Activated naive CD8-positive, alpha-beta T cell treated with anti-CD3 and anti-CD28 coated beads, Interleukin-2, amount 50 U/mL, for 16 hours (primary cell): ENCODE results near the gene SYT9.

ENCODE experiments used
- DNase-seq: peaks from one replicate; pipeline ENCODE4 v3.0.0-alpha.2; 2020; ENCODE audit warnings: low read depth, low spot score

Gene SYT9, protein sequence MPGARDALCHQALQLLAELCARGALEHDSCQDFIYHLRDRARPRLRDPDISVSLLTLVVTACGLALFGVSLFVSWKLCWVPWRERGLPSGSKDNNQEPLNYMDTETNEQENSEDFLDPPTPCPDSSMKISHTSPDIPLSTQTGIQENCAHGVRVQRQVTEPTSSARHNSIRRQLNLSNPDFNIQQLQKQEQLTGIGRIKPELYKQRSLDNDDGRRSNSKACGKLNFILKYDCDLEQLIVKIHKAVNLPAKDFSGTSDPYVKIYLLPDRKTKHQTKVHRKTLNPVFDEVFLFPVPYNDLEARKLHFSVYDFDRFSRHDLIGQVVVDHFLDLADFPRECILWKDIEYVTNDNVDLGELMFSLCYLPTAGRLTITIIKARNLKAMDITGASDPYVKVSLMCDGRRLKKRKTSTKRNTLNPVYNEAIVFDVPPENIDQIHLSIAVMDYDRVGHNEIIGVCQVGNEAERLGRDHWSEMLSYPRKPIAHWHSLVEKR

GRCh38 chr11:7251836-7252682 is at the start of gene SYT9:
SYT9 (plus strand) TSS chr11:7251904; CDS start chr11:7252187, 283 bp downstream.
- DNase-seq = no peak

- DNase-seq = no peak
These were observed 49.3 kb upstream of the SYT9 start for GRCh38 chr11:7202412-7202811.

DNA sequence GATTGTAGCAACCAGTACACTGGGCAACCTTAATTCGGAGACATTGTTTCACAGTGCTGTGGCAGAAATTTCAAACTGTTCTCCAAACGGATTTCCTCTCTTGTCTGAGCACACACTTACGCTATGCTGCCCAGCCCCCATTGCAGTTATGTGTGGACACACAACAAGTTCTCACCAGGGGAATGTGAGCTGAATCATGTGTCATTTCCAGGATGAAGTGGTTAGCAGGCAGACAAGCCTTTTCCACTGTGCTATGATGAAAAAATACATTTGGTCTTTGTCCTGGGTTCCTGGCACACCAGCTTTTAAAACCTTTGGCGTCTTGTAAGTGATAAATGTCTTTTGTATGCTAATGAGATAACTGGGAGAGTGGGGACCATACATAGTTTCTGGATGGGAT is 46.9 kb upstream of the SYT9 start:
- DNase-seq = no peak

- DNase-seq = no peak
These were observed 43.3 kb upstream of the SYT9 start for GRCh38 chr11:7208391-7208790.

DNA sequence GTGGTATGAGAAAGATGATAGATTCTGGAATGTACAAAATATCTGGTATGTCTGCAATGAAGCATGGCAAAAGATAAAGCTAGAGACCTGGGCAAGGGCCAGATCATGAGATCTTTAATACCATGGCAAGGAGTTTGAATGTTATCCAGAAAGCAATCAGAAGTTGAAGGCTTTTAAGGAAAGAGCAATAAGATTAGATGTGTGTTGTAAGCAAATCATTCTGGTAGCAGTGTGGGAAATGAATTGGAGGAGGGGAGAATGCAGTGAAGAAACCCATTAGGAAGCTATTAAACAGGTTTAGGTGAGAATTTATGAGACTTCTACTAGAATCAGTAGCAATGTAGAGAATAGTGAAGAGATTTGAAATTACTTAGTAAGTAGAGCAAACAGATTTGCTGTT is 32.2 kb upstream of the SYT9 start:
- no peak for DNase-seq

DNA sequence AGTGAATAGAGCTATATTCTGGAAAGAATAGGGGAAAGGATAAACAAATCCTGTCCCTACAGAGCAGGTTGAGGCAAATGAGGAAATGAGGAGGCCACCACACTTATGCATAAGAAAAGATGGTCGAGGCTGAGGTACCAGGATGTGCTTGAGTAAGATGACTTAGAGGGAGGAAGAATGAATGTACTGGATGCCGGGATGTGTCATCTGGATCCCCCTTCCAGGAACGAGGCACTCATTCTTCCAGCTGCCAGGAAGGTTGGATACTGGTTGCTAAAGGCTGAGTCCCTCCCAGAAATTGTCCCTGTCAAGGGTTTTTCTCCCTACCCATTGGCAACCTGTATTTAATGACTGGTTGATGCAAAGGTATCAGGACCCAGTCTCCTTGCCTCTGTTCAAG is 31.1 kb upstream of the SYT9 start:
- no peak for DNase-seq

- DNase-seq = no peak
These were observed 29.1 kb upstream of the SYT9 start for GRCh38 chr11:7222619-7223018.

DNA sequence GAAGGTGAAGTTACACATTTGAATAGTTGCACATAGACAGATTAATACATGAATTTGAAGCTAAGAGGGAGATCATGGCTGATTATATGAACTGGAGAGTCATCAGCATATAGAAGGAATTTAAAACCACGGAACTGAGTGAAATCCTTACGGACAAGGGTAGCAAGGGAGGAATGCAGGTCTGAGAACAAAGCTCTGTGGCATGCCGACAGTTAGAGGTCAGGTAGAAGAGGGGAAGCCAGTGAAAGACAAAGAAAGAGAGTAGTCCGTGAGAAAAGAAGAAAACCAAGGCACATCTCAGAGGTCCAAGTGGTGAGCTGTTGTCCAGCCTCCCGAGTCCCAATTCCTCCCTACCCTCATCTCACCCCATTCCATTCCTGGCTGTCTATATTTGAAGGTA is 11.8 kb upstream of the SYT9 start:
- no peak for DNase-seq

GRCh38 chr11:7245341-7245740 is 6.4 kb upstream of the SYT9 start:
- no peak for DNase-seq

- no peak for DNase-seq
These were observed 5.5 kb upstream of the SYT9 start for GRCh38 chr11:7246179-7246578.

DNA sequence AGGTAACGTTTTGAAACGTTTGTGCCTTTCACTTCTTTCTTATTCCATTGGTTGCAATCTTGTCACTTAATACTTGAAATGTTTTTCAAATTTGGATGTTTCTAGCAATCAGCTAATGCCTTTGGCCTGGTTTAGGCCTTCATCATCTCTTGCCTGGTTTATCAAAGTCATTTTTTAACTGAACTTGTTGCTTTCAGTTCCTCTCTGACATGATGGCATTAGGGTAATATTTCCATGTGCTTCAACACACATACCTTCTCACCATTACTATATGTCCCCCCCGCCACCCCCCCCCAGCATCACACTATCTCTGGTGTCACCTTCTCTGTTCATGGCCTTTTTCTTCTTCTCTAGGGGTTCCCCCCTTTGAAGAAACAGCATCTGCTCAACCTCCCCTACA is 1.5 kb upstream of the SYT9 start:
- no peak for DNase-seq

- DNase-seq = no peak
These were observed 243 bp upstream of the SYT9 start for GRCh38 chr11:7251487-7251835.

GRCh38 chr11:7252683-7253213 is 1.0 kb downstream of the SYT9 start:
- no peak for DNase-seq

- DNase-seq = no peak
These were observed 2.1 kb downstream of the SYT9 start for GRCh38 chr11:7253800-7254199.

- DNase-seq = no peak
These were observed 3.1 kb downstream of the SYT9 start for GRCh38 chr11:7254731-7255291.

DNA sequence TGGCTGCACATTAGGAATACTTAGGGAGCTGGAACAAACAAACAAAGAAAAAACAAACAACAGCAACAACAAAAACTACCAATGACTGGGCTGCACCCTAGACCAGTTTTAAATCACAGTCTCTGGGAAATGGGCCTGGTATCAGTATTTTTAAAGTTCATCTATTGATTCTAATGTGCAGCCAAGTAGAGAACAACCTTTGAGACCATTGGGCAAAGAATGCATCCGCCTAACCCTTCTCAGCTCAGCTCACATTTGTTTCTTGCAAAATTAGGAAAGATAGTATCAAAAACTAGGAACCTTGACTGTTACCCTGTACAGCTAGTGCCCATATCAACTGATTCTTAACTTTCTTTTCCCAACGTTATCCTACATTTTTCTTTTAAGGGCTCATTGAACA is 5.2 kb downstream of the SYT9 start:
- DNase-seq = no peak

DNA sequence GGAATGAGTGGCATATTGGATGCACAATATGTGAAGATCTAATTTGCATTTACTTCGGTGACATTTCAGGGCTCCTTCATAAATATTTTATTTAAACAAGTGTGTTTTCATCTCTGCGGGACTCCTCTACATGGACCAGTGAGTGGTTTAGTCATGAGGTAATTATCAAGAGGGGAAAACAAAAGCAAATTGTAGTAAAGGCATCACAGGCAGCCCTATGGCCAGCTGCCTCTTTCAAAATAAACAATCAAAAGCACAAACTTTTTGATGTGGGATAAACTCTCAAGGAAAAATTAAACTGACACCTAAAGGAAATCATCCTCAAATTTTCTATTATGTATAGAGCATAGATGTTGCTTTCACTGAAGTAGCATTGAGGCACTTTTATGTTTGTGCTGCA is 6.0 kb downstream of the SYT9 start:
- DNase-seq = no peak

DNA sequence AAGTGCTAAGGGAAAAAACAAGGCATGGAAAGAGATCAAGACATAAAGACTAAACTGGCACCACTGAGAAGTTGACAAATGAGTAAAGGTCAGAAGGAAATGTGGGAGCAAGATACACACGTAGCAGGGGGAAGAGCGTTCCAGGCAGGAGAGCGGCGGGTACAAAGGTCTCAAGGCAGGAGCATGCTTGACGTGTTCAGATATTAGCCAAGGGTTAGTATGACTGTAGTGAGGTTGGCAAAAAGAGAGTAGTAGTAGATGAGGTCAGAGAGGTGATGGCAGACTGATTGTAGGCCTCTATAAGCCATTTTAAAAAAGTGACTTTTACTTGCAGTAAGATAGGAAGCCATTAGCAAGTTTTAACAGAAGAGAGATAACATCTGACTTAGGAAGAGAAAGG is 9.9 kb downstream of the SYT9 start:
- DNase-seq = no peak

- DNase-seq = no peak
These were observed 11.0 kb downstream of the SYT9 start for GRCh38 chr11:7262672-7263071.

GRCh38 chr11:7263842-7264241 is 12.1 kb downstream of the SYT9 start:
- DNase-seq = no peak

DNA sequence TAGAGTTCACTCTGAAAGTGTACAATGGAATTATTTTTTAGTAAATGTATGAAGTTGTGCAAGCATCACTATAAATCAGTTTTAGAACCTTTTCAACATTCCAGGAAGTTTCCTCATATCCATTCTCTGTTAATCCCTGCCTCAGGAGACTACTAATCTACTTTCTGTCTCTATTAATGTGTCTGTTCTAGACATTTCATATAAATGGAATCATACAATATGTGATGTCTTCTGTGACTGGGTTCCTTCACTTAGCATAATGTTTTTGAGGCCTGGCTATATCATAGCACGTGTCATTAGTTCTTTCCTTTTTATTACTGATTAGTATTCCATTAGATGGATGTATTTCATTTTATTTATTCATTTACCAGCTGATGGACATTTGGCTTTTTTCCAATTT is 17.1 kb downstream of the SYT9 start:
- DNase-seq = no peak

DNA sequence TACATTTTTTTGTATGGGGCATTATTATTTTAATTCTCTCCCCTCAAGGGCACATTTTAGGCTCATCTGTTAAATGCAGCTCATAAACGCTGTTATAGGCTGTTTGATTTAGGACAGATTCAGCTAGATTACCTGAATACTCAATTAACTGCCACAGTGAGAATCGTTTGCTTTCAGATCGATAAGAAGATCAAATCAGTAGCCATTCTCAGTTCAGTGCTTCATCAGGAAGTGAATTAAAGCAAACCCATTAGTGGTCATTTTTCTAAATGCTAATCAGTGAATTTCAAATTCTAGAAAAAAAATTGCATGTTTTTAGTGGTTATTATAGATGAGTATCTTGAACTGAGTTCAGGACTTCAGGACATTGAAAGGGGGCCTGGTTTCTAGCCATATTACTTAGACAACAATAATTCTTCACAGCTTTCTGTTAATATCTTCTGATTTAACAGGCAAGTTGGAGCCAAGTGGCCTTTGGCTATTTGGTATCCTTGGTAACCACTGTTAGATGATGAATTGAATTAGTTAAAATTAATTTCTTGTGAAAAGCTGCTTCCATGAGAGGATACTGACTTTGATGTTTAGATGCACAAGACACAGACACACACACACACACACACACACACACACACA is 18.6 kb downstream of the SYT9 start:
- DNase-seq = no peak
